ENCODE data around the gene CUX1.
"Not testable (repeated sequence)": the region's sequence is repeated elsewhere in the genome, so short reads cannot be mapped to it uniquely, and the experiment has no call there.

CUX1 gene

GRCh38 chr7:101922631-101923601 is 105.5 kb downstream of the CUX1 start:
- no peak for ATAC-seq
- H3K4me3 Mint-ChIP-seq, result no peak overlapping the region
- peaks cover 4% of the 10 kb centered on the region for H3K36me3 Mint-ChIP-seq (ENCODE audit: low read depth)
- H3K27me3 Mint-ChIP-seq, result no peaks in the 10 kb centered on the region
- DNase-seq, result no peak
- no peaks in the 10 kb centered on the region for H3K9me3 Mint-ChIP-seq
- peaks cover 11% of the 10 kb centered on the region for H3K4me1 Mint-ChIP-seq
- no peak overlapping the region for H3K27ac Mint-ChIP-seq

GRCh38 chr7:101923602-101923985 is 106.2 kb downstream of the CUX1 start:
- H3K4me1 Mint-ChIP-seq, result peaks cover 11% of the 10 kb centered on the region

GRCh38 chr7:101924171-101924570 is 106.7 kb downstream of the CUX1 start:
- H3K27me3 Mint-ChIP-seq, result no peaks in the 10 kb centered on the region
- peaks cover 11% of the 10 kb centered on the region for H3K4me1 Mint-ChIP-seq
- no peak overlapping the region for H3K4me3 Mint-ChIP-seq
- no peaks in the 10 kb centered on the region for H3K9me3 Mint-ChIP-seq
- peaks cover 4% of the 10 kb centered on the region for H3K36me3 Mint-ChIP-seq (ENCODE audit: low read depth)
- DNase-seq (peak; percentile 28), ATAC-seq (peak; percentile 99)
- peak overlapping the region; percentile 61 for H3K27ac Mint-ChIP-seq

More at GRCh38 chr7:101923602-101923985, 106.2 kb downstream of the CUX1 start:
- Mint-ChIP-seq H3K36me3 (ENCODE audit: low read depth) (peaks cover 4% of the 10 kb centered on the region), H3K27me3 (no peaks in the 10 kb centered on the region), H3K27ac (peak overlapping the region; percentile 61), H3K9me3 (no peaks in the 10 kb centered on the region), H3K4me3 (no peak overlapping the region)
- no peak for DNase-seq
- ATAC-seq, result no peak

- DNase-seq, result no peak
- no peaks in the 10 kb centered on the region for H3K9me3 Mint-ChIP-seq
- H3K36me3 Mint-ChIP-seq (ENCODE audit: low read depth), result peaks cover 8% of the 10 kb centered on the region
- no peak overlapping the region for H3K4me3 Mint-ChIP-seq
- H3K27ac Mint-ChIP-seq, result no peak overlapping the region
- H3K4me1 Mint-ChIP-seq, result peaks cover 11% of the 10 kb centered on the region
- no peak for ATAC-seq
- no peaks in the 10 kb centered on the region for H3K27me3 Mint-ChIP-seq
Observed at GRCh38 chr7:101926265-101926664, 108.8 kb downstream of the CUX1 start.

- Mint-ChIP-seq H3K4me3 (no peak overlapping the region), H3K27me3 (no peaks in the 10 kb centered on the region), H3K9me3 (no peaks in the 10 kb centered on the region), H3K27ac (no peak overlapping the region), H3K36me3 (ENCODE audit: low read depth) (peaks cover 8% of the 10 kb centered on the region), H3K4me1 (peaks cover 11% of the 10 kb centered on the region)
- ATAC-seq (no peak), DNase-seq (no peak)
Observed at GRCh38 chr7:101927389-101927788, 110.0 kb downstream of the CUX1 start.

GRCh38 chr7:101927802-101928201 is 110.4 kb downstream of the CUX1 start:
- peaks cover 11% of the 10 kb centered on the region for H3K4me1 Mint-ChIP-seq
- no peaks in the 10 kb centered on the region for H3K9me3 Mint-ChIP-seq
- DNase-seq (no peak), ATAC-seq (no peak)
- H3K27me3 Mint-ChIP-seq, result no peaks in the 10 kb centered on the region
- H3K4me3 Mint-ChIP-seq, result no peak overlapping the region
- H3K27ac Mint-ChIP-seq, result no peak overlapping the region
- H3K36me3 Mint-ChIP-seq (ENCODE audit: low read depth), result peaks cover 8% of the 10 kb centered on the region

- Mint-ChIP-seq H3K27ac (no peak overlapping the region), H3K27me3 (no peaks in the 10 kb centered on the region), H3K9me3 (no peaks in the 10 kb centered on the region), H3K36me3 (ENCODE audit: low read depth) (peaks cover 8% of the 10 kb centered on the region), H3K4me3 (no peak overlapping the region), H3K4me1 (peaks cover 11% of the 10 kb centered on the region)
- ATAC-seq, result no peak
- DNase-seq, result no peak
Observed at GRCh38 chr7:101929256-101929655, 111.8 kb downstream of the CUX1 start.

- peaks cover 12% of the 10 kb centered on the region for H3K4me1 Mint-ChIP-seq
Observed at GRCh38 chr7:101929911-101930310, 112.5 kb downstream of the CUX1 start.

GRCh38 chr7:101932083-101932482 is 114.7 kb downstream of the CUX1 start:
- Mint-ChIP-seq H3K27me3 (no peaks in the 10 kb centered on the region), H3K4me1 (peaks cover 19% of the 10 kb centered on the region), H3K36me3 (ENCODE audit: low read depth) (peaks cover 7% of the 10 kb centered on the region), H3K27ac (no peak overlapping the region), H3K4me3 (no peak overlapping the region), H3K9me3 (no peaks in the 10 kb centered on the region)
- ATAC-seq (no peak), DNase-seq (no peak)

More at GRCh38 chr7:101929911-101930310, 112.5 kb downstream of the CUX1 start:
- not testable (repeated sequence) for ATAC-seq; H3K36me3 Mint-ChIP-seq (ENCODE audit: low read depth); H3K27me3 Mint-ChIP-seq; H3K27ac Mint-ChIP-seq; DNase-seq; H3K9me3 Mint-ChIP-seq; H3K4me3 Mint-ChIP-seq

GRCh38 chr7:101933028-101933427 is 115.6 kb downstream of the CUX1 start:
- H3K27me3 Mint-ChIP-seq, result no peaks in the 10 kb centered on the region
- no peak overlapping the region for H3K4me3 Mint-ChIP-seq
- no peaks in the 10 kb centered on the region for H3K9me3 Mint-ChIP-seq
- no peak overlapping the region for H3K27ac Mint-ChIP-seq
- H3K4me1 Mint-ChIP-seq, result peaks cover 19% of the 10 kb centered on the region
- peaks cover 7% of the 10 kb centered on the region for H3K36me3 Mint-ChIP-seq (ENCODE audit: low read depth)
- ATAC-seq (no peak), DNase-seq (no peak)

GRCh38 chr7:101933688-101934121 is 116.3 kb downstream of the CUX1 start:
- H3K4me3 Mint-ChIP-seq, result no peak overlapping the region
- ATAC-seq (no peak), DNase-seq (no peak)
- no peak overlapping the region for H3K27ac Mint-ChIP-seq
- no peaks in the 10 kb centered on the region for H3K27me3 Mint-ChIP-seq
- no peaks in the 10 kb centered on the region for H3K9me3 Mint-ChIP-seq
- peaks cover 7% of the 10 kb centered on the region for H3K36me3 Mint-ChIP-seq (ENCODE audit: low read depth)
- peaks cover 19% of the 10 kb centered on the region for H3K4me1 Mint-ChIP-seq

GRCh38 chr7:101934618-101935017 is 117.2 kb downstream of the CUX1 start:
- H3K27me3 Mint-ChIP-seq, result no peaks in the 10 kb centered on the region
- H3K9me3 Mint-ChIP-seq, result no peaks in the 10 kb centered on the region
- peaks cover 7% of the 10 kb centered on the region for H3K36me3 Mint-ChIP-seq (ENCODE audit: low read depth)
- DNase-seq (no peak), ATAC-seq (no peak)
- peaks cover 20% of the 10 kb centered on the region for H3K4me1 Mint-ChIP-seq
- no peak overlapping the region for H3K27ac Mint-ChIP-seq
- no peak overlapping the region for H3K4me3 Mint-ChIP-seq

- Mint-ChIP-seq H3K27ac (peak overlapping the region; percentile 33), H3K4me3 (no peak overlapping the region), H3K27me3 (no peaks in the 10 kb centered on the region), H3K36me3 (ENCODE audit: low read depth) (peaks cover 3% of the 10 kb centered on the region), H3K9me3 (no peaks in the 10 kb centered on the region), H3K4me1 (peaks cover 20% of the 10 kb centered on the region)
- ATAC-seq (no peak), DNase-seq (no peak)
Observed at GRCh38 chr7:101935521-101936141, 118.2 kb downstream of the CUX1 start.

GRCh38 chr7:101936223-101936610 is 118.8 kb downstream of the CUX1 start:
- ATAC-seq (no peak), DNase-seq (no peak)
- no peaks in the 10 kb centered on the region for H3K27me3 Mint-ChIP-seq
- no peaks in the 10 kb centered on the region for H3K9me3 Mint-ChIP-seq
- H3K36me3 Mint-ChIP-seq (ENCODE audit: low read depth), result peaks cover 3% of the 10 kb centered on the region
- no peak overlapping the region for H3K4me3 Mint-ChIP-seq
- H3K27ac Mint-ChIP-seq, result no peak overlapping the region
- peaks cover 20% of the 10 kb centered on the region for H3K4me1 Mint-ChIP-seq

Measured in activated naive CD8-positive, alpha-beta T cell treated with anti-CD3 and anti-CD28 coated beads, Interleukin-2, amount 50 U/mL, for 24 hours (primary cell).